Trophoblast cell (in vitro differentiated cells and primary cell): Measurements from ENCODE around the gene ART3.

Experiments
- DNase-seq, 2 donors: peaks; one replicate each; pipeline ENCODE4 v3.0.0-alpha.2; 2016
- H2AFZ ChIP-seq: 2 replicates; pipeline ENCODE4 v1.6.1; 2013; ENCODE audit warnings: low read length, moderate library complexity, mild to moderate bottlenecking; ENCODE audit not compliant: insufficient read depth, poor library complexity
- H2AK5ac ChIP-seq: 2 replicates; pipeline ENCODE4 v1.6.1; 2013; ENCODE audit warnings: mild to moderate bottlenecking, low read length
- H2BK120ac ChIP-seq: 2 replicates; pipeline ENCODE4 v1.6.1; 2013; ENCODE audit warnings: low read length, mild to moderate bottlenecking, moderate library complexity; ENCODE audit not compliant: insufficient read depth, poor library complexity
- H2BK12ac ChIP-seq: 2 replicates; pipeline ENCODE4 v1.6.1; 2013; ENCODE audit warnings: mild to moderate bottlenecking, low read length, moderate library complexity
- H2BK5ac ChIP-seq: 2 replicates; pipeline ENCODE4 v1.6.1; 2013; ENCODE audit warnings: low read length, low read depth, moderate library complexity, mild to moderate bottlenecking; ENCODE audit not compliant: poor library complexity
- H3K14ac ChIP-seq: 2 replicates; pipeline ENCODE4 v1.6.1; 2013; ENCODE audit warnings: mild to moderate bottlenecking, low read length
- H3K18ac ChIP-seq: 2 replicates; pipeline ENCODE4 v1.6.1; 2013; ENCODE audit warnings: mild to moderate bottlenecking, low read length
- H3K23ac ChIP-seq: 2 replicates; pipeline ENCODE4 v1.6.1; 2013; ENCODE audit warnings: low read length
- H3K27ac ChIP-seq: 2 replicates; pipeline ENCODE4 v1.5.1; 2013; ENCODE audit warnings: low read depth, mild to moderate bottlenecking, inconsistent platforms, low read length, moderate library complexity
- H3K27me3 ChIP-seq: 2 replicates; pipeline ENCODE4 v1.6.1; 2013; ENCODE audit warnings: inconsistent platforms, mild to moderate bottlenecking, low read length, moderate library complexity; ENCODE audit not compliant: insufficient read depth
- H3K36me3 ChIP-seq, 2 experiments: 1 replicate in 1 of 2; 2 replicates in 1 of 2; pipeline ENCODE4 v1.6.1; 2013; ENCODE audit warnings: low read length in 2 of 2, mild to moderate bottlenecking in 2 of 2, moderate library complexity in 1 of 2; ENCODE audit not compliant: insufficient read depth in 2 of 2, control insufficient read depth in 1 of 2
- H3K4ac ChIP-seq: 2 replicates; pipeline ENCODE4 v1.6.1; 2013; ENCODE audit warnings: low read depth, mild to moderate bottlenecking, low read length, moderate library complexity
- H3K4me1 ChIP-seq, 2 experiments: 1 replicate in 1 of 2; 2 replicates in 1 of 2; pipeline ENCODE4 v1.6.1; 2013; ENCODE audit warnings: low read length in 2 of 2, mild to moderate bottlenecking in 2 of 2, moderate library complexity in 1 of 2; ENCODE audit not compliant: insufficient read depth in 2 of 2, control insufficient read depth in 1 of 2
- H3K4me2 ChIP-seq: 2 replicates; pipeline ENCODE4 v1.6.1; 2013; ENCODE audit warnings: inconsistent platforms, mild to moderate bottlenecking, low read length, moderate library complexity
- H3K4me3 ChIP-seq: 2 replicates; pipeline ENCODE4 v1.5.1; 2013; ENCODE audit warnings: mild to moderate bottlenecking, low read depth, low read length, inconsistent platforms
- H3K79me1 ChIP-seq: one replicate; pipeline ENCODE4 v1.6.1; 2013; ENCODE audit warnings: low read length
- H3K79me2 ChIP-seq: 2 replicates; pipeline ENCODE4 v1.6.1; 2013; ENCODE audit warnings: low read length, mild to moderate bottlenecking; ENCODE audit not compliant: control insufficient read depth, insufficient read depth, poor library complexity
- H3K9ac ChIP-seq: 2 replicates; pipeline ENCODE4 v1.6.1; 2013; ENCODE audit warnings: mild to moderate bottlenecking, low read length
- H3K9me3 ChIP-seq: 2 replicates; pipeline ENCODE4 v1.6.1; 2013; ENCODE audit warnings: low read depth, mild to moderate bottlenecking, control low read depth, inconsistent platforms, low read length; ENCODE audit not compliant: insufficient read depth
- H4K12ac ChIP-seq: 2 replicates; pipeline ENCODE4 v1.6.1; 2013; ENCODE audit warnings: low read depth, mild to moderate bottlenecking, low read length, moderate library complexity
- H4K8ac ChIP-seq: 2 replicates; pipeline ENCODE4 v1.6.1; 2013; ENCODE audit warnings: low read depth, mild to moderate bottlenecking, low read length, moderate library complexity
- H4K91ac ChIP-seq: one replicate; pipeline ENCODE4 v1.6.1; 2013; ENCODE audit warnings: low read depth, mild to moderate bottlenecking, low read length, moderate library complexity
- WGBS: extraction: QIAGEN DNeasy Blood & Tissue Kit; methylation state at CpG from one replicate; pipeline ENCODE4 v1.1.7; 2013; ENCODE audit warnings: missing lambda C conversion rate; ENCODE audit not compliant: insufficient read length, insufficient coverage; ENCODE audit errors: extremely low coverage; 5-methylcytosine and 5-hydroxymethylcytosine counted together

Gene ART3

GRCh38 chr4:76141241-76141640, 66.7 kb downstream of the ART3 start:
- Histone ChIP-seq H2AFZ (no peak overlapping the region), H3K4me2 (no peak overlapping the region), H3K14ac (no peak overlapping the region), H3K9me3 (no peaks in the 10 kb centered on the region), H2BK120ac (no peak overlapping the region), H4K91ac (no peak overlapping the region), H2BK12ac (no peak overlapping the region), H3K36me3 (peaks cover 0 to 11% of the 10 kb centered on the region in 2 experiments), H3K18ac (no peak overlapping the region), H3K27me3 (no peaks in the 10 kb centered on the region), H3K23ac (no peak overlapping the region), H3K4me1 (no peaks in the 10 kb centered on the region), H4K12ac (no peak overlapping the region), H3K4ac (no peak overlapping the region), H2BK5ac (no peak overlapping the region), H3K9ac (no peak overlapping the region), H2AK5ac (no peak overlapping the region), H3K4me3 (no peak overlapping the region), H4K8ac (no peak overlapping the region), H3K79me2 (no peaks in the 10 kb centered on the region), H3K79me1 (no peaks in the 10 kb centered on the region), H3K27ac (no peak overlapping the region)
- no CpG with 5 or more reads among the region's 3 CpGs for WGBS
- DNase-seq: no peak

- H3K14ac ChIP-seq: no peak overlapping the region
- H4K91ac ChIP-seq: no peak overlapping the region
- H3K4ac ChIP-seq: no peak overlapping the region
- peaks cover 6% of the 10 kb centered on the region for H3K79me1 ChIP-seq
- H2AK5ac ChIP-seq: no peak overlapping the region
- H2BK120ac ChIP-seq: no peak overlapping the region
- H3K27ac ChIP-seq: no peak overlapping the region
- H3K9me3 ChIP-seq: no peaks in the 10 kb centered on the region
- peaks cover 9% of the 10 kb centered on the region for H3K79me2 ChIP-seq
- H3K23ac ChIP-seq: no peak overlapping the region
- no peak overlapping the region for H3K18ac ChIP-seq
- H4K12ac ChIP-seq: no peak overlapping the region
- no peak overlapping the region for H2AFZ ChIP-seq
- H2BK12ac ChIP-seq: no peak overlapping the region
- H4K8ac ChIP-seq: no peak overlapping the region
- no peaks in the 10 kb centered on the region for H3K4me1 ChIP-seq
- H2BK5ac ChIP-seq: no peak overlapping the region
- no peak for DNase-seq
- no peaks in the 10 kb centered on the region for H3K27me3 ChIP-seq
- no peak overlapping the region for H3K4me3 ChIP-seq
- H3K9ac ChIP-seq: no peak overlapping the region
- no peak overlapping the region for H3K4me2 ChIP-seq
- H3K36me3 ChIP-seq: peaks cover 0 to 5% of the 10 kb centered on the region in 2 experiments
These were observed 70.0 kb downstream of the ART3 start for GRCh38 chr4:76144546-76144945.

- peak; percentile 25 to 45 for DNase-seq
- Histone ChIP-seq H4K8ac (peak overlapping the region; percentile 97), H3K79me1 (peaks cover 6% of the 10 kb centered on the region), H3K36me3 (peaks cover 0 to 2% of the 10 kb centered on the region in 2 experiments), H2AK5ac (no peak overlapping the region), H2BK120ac (peak overlapping the region; percentile 65), H3K23ac (no peak overlapping the region), H4K12ac (peak overlapping the region; percentile 84), H3K4ac (peak overlapping the region; percentile 84), H3K14ac (peak overlapping the region; percentile 83), H3K9ac (peak overlapping the region; percentile 86), H3K4me1 (no peaks in the 10 kb centered on the region), H3K9me3 (no peaks in the 10 kb centered on the region), H2BK12ac (no peak overlapping the region), H3K4me2 (peak overlapping the region; percentile 99), H3K18ac (peak overlapping the region; percentile 58), H3K27me3 (no peaks in the 10 kb centered on the region), H2AFZ (peak overlapping the region; percentile 89), H3K4me3 (peak overlapping the region; percentile 81), H4K91ac (peak overlapping the region; percentile 72), H3K27ac (peak overlapping the region; percentile 77), H3K79me2 (peaks cover 9% of the 10 kb centered on the region), H2BK5ac (peak overlapping the region; percentile 59)
- no CpG with 5 or more reads among the region's 31 CpGs for WGBS
These were observed 73.1 kb downstream of the ART3 start for GRCh38 chr4:76147454-76148141.

GRCh38 chr4:76148142-76148865, 73.8 kb downstream of the ART3 start, which contains the start of gene NUP54:
Gene NUP54 (minus strand): TSS chr4:76148397. CDS start chr4:76148374, 23 bp downstream.
- peak within 1 kb of the TSS; percentile 72 for H4K91ac ChIP-seq
- H2AFZ ChIP-seq: peak within 1 kb of the TSS; percentile 89
- no peak within 1 kb of the TSS for H2BK12ac ChIP-seq
- H3K4ac ChIP-seq: peak within 1 kb of the TSS; percentile 84
- peak within 1 kb of the TSS; percentile 58 for H3K18ac ChIP-seq
- no peaks in the 10 kb centered on the region for H3K27me3 ChIP-seq
- H3K79me2 ChIP-seq: peaks cover 9% of the 10 kb centered on the region
- peaks cover 6% of the 10 kb centered on the region for H3K79me1 ChIP-seq
- H3K9me3 ChIP-seq: no peaks in the 10 kb centered on the region
- H3K36me3 ChIP-seq: peaks cover 0 to 2% of the 10 kb centered on the region in 2 experiments
- peak within 1 kb of the TSS; percentile 84 for H4K12ac ChIP-seq
- peak within 1 kb of the TSS; percentile 99 for H3K4me2 ChIP-seq
- peak within 1 kb of the TSS; percentile 83 for H3K14ac ChIP-seq
- peak within 1 kb of the TSS; percentile 65 for H2BK120ac ChIP-seq
- WGBS: no CpG with 5 or more reads among the region's 47 CpGs
- no peak within 1 kb of the TSS for H3K23ac ChIP-seq
- peak within 1 kb of the TSS; percentile 77 for H3K27ac ChIP-seq
- H3K9ac ChIP-seq: peak within 1 kb of the TSS; percentile 86
- H2AK5ac ChIP-seq: no peak within 1 kb of the TSS
- DNase-seq: peak; percentile 95 to 97
- H3K4me3 ChIP-seq: peak within 1 kb of the TSS; percentile 81
- H2BK5ac ChIP-seq: peak within 1 kb of the TSS; percentile 59
- no peaks in the 10 kb centered on the region for H3K4me1 ChIP-seq
- peak within 1 kb of the TSS; percentile 97 for H4K8ac ChIP-seq
